Raji (cell line): Measurements from ENCODE around the gene TFDP2.

ENCODE experiments used
- POLR2A ChIP-seq: IDR thresholded peaks from 2 replicates; pipeline ENCODE4 v1.6.1; 2011; ENCODE audit warnings: low read depth, low read length, control low read depth; ENCODE audit not compliant: insufficient read depth

TFDP2 gene

GRCh38 chr3:142087676-142088075, 61.7 kb downstream of the TFDP2 start:
- no peak for TF ChIP-seq POLR2A

GRCh38 chr3:142086581-142087090, 62.7 kb downstream of the TFDP2 start:
- TF ChIP-seq POLR2A: no peak

GRCh38 chr3:142081178-142081577, 68.2 kb downstream of the TFDP2 start:
- TF ChIP-seq POLR2A: no peak

- no peak for TF ChIP-seq POLR2A
These were observed 71.4 kb downstream of the TFDP2 start for GRCh38 chr3:142077859-142078500.

- TF ChIP-seq POLR2A: no peak
These were observed 72.0 kb downstream of the TFDP2 start for GRCh38 chr3:142077155-142077858.

GRCh38 chr3:142072816-142073215, 76.5 kb downstream of the TFDP2 start:
- no peak for TF ChIP-seq POLR2A

- no peak for TF ChIP-seq POLR2A
These were observed 83.4 kb downstream of the TFDP2 start for GRCh38 chr3:142065932-142066331.

GRCh38 chr3:142065344-142065743, 84.0 kb downstream of the TFDP2 start:
- TF ChIP-seq POLR2A: no peak

- TF ChIP-seq POLR2A: no peak
These were observed 84.9 kb downstream of the TFDP2 start for GRCh38 chr3:142064454-142064853.

GRCh38 chr3:142057331-142057725, 92.0 kb downstream of the TFDP2 start:
- TF ChIP-seq POLR2A: no peak

GRCh38 chr3:142056656-142057330, 92.6 kb downstream of the TFDP2 start:
- no peak for TF ChIP-seq POLR2A

GRCh38 chr3:142053835-142054234, 95.5 kb downstream of the TFDP2 start:
- no peak for TF ChIP-seq POLR2A

GRCh38 chr3:142053244-142053643, 96.1 kb downstream of the TFDP2 start:
- no peak for TF ChIP-seq POLR2A

- no peak for TF ChIP-seq POLR2A
These were observed 98.0 kb downstream of the TFDP2 start for GRCh38 chr3:142051351-142051750.

- TF ChIP-seq POLR2A: no peak
These were observed 102.3 kb downstream of the TFDP2 start for GRCh38 chr3:142047021-142047369.
